PFSK-1 (cell line): ENCODE measurements around the gene ADGRA1.

Source experiments
- POLR2AphosphoS5 ChIP-seq: IDR thresholded peaks from 2 replicates; pipeline ENCODE4 v1.6.1; 2012; ENCODE audit warnings: low read depth, mild to moderate bottlenecking, control low read depth, low read length, moderate library complexity
- REST ChIP-seq, 2 experiments: IDR thresholded peaks; 2 replicates each; pipeline versions ENCODE4 v1.6.1 to v1.8.0; 2011 to 2012; ENCODE audit warnings: low read depth in 2 of 2, low read length in 2 of 2, control low read depth in 1 of 2, inconsistent platforms in 1 of 2, mild to moderate bottlenecking in 1 of 2, moderate library complexity in 1 of 2; ENCODE audit not compliant: insufficient read depth in 1 of 2

DNA sequence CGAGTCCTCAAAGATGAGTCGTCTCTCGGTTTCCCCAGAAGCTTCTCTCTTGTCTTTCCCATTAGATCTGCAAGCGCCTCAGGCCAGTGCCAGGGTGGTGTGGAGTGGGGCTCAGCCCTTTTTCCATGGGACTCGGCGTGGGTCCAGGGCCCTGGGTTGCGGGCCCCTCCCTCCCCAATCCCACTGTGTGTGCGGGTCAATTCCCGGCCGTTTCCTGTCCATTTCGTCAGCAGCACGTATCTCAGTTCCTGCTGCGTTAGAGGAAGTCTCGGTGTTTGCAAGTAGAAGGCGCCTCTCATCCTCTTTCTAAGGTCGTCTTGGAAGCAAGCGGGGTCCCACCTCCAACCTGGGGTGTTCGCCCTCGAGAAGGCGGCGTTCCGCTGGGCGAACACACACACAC is 25.1 kb upstream of the ADGRA1 start:
- TF ChIP-seq REST (IDR thresholded peaks at IDR 0.05; ENCODE audit: insufficient read depth in 1 of 2, low read depth in 2 of 2, low read length in 2 of 2) (no peak), POLR2AphosphoS5 (no peak)
